Breast epithelium (tissue), 4 donors: ENCODE measurements around the gene LDHB. TPM values are rescaled to one million over a fixed set of nuclear protein-coding genes. Genes with fewer than 3 reads are reported as not detected.

Source experiments
- DNase-seq, 2 donors: peaks; one replicate each; pipeline ENCODE4 v3.0.0-alpha.2; 2019; ENCODE audit warnings: low spot score in 2 of 2
- H3K27ac ChIP-seq, 2 donors: fragments of 200-600 bp; sonication (generic) in 1 of 2; one replicate each; pipeline ENCODE4 v1.5.1; 2016 to 2019; ENCODE audit warnings: mild to moderate bottlenecking in 1 of 2
- H3K27me3 ChIP-seq, 2 donors: fragments of 200-600 bp; sonication (generic) in 1 of 2; one replicate each; pipeline versions ENCODE4 v1.5.1 to v1.6.0; 2017 to 2019; ENCODE audit warnings: control low read depth in 1 of 2, mild to moderate bottlenecking in 1 of 2
- H3K36me3 ChIP-seq: fragments of 200-600 bp; one replicate; pipeline ENCODE4 v1.5.1; 2019
- H3K4me1 ChIP-seq, 2 donors: fragments of 200-600 bp; sonication (generic); one replicate each; pipeline ENCODE4 v1.5.1; 2016 to 2019; ENCODE audit warnings: control low read depth in 1 of 2
- H3K4me3 ChIP-seq, 3 donors: fragments of 200-600 bp; sonication (generic); 1 replicate in 2 of 3; 2 replicates in 1 of 3; pipeline ENCODE4 v1.5.1; 2016 to 2019; ENCODE audit warnings: mild to moderate bottlenecking in 3 of 3, moderate library complexity in 2 of 3
- H3K9me3 ChIP-seq, 2 donors: fragments of 200-600 bp; sonication (generic) in 1 of 2; one replicate each; pipeline ENCODE4 v1.5.1; 2016 to 2019; ENCODE audit warnings: control low read depth in 1 of 2
- POLR2A ChIP-seq: fragments of 450-650 bp; IDR thresholded peaks from one replicate; pipeline ENCODE4 v1.6.1; 2016; ENCODE audit warnings: antibody characterized with exemption, mild to moderate bottlenecking, moderate library complexity
- POLR2AphosphoS5 ChIP-seq, 3 donors: sonication (generic); formaldehyde crosslinking; IDR thresholded peaks; one replicate each; pipeline ENCODE4 v1.6.1; 2017; ENCODE audit warnings: antibody characterized with exemption in 3 of 3
- intact Hi-C: fragments of 100-400 bp; cut with DNase I; formaldehyde crosslinking; loops from one replicate; pipeline ENCODE4 v1.15.1; 2023; ENCODE audit warnings: low total_unique reads
- total RNA-seq, 3 donors: library from RNA; depleted of rRNA; stranded (reverse); fragments of >200 nt; gene quantifications; one replicate each; pipeline ENCODE4 v1.1.0, GENCODE V29; 2016
- TF ChIP-seq, protein P1 (sequence below), 3 donors: fragments of 450-650 bp; IDR thresholded peaks; one replicate each; pipeline ENCODE4 v1.5.1; 2016 to 2017; ENCODE audit warnings: antibody characterized with exemption in 3 of 3, mild to moderate bottlenecking in 3 of 3, moderate library complexity in 3 of 3

The LDHB gene
- total RNA-seq, 3 donors from 2014 or later, result 235 to 1,093 (median 257) TPM

DNA sequence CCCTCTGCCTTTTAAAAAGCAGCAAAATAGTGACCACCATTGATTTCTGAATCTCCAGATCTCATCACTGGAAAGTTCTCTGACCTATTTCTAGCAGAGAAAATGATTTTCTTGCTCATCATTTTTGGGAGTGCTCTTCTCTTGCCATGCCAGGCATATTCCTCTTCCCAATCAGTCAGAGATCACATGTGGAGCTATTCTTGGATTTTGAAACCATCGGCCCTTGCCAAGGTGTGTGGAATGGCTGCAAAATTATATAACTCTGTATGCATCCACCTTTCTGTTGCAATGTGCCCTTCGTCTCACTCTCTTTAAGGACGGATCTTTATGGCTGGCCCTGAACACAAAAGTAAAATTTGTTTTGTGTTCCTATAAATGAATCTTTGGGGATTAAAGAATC lies 25.5 kb upstream of the LDHB start:
- no peak for DNase-seq
- Histone ChIP-seq H3K36me3 (no peaks in the 10 kb centered on the region), H3K27ac (no peak overlapping the region), H3K4me3 (no peak overlapping the region), H3K9me3 (no peaks in the 10 kb centered on the region), H3K4me1 (no peaks in the 10 kb centered on the region), H3K27me3 (no peaks in the 10 kb centered on the region)
- TF ChIP-seq POLR2A, result no peak
- TF ChIP-seq, protein P1, sequence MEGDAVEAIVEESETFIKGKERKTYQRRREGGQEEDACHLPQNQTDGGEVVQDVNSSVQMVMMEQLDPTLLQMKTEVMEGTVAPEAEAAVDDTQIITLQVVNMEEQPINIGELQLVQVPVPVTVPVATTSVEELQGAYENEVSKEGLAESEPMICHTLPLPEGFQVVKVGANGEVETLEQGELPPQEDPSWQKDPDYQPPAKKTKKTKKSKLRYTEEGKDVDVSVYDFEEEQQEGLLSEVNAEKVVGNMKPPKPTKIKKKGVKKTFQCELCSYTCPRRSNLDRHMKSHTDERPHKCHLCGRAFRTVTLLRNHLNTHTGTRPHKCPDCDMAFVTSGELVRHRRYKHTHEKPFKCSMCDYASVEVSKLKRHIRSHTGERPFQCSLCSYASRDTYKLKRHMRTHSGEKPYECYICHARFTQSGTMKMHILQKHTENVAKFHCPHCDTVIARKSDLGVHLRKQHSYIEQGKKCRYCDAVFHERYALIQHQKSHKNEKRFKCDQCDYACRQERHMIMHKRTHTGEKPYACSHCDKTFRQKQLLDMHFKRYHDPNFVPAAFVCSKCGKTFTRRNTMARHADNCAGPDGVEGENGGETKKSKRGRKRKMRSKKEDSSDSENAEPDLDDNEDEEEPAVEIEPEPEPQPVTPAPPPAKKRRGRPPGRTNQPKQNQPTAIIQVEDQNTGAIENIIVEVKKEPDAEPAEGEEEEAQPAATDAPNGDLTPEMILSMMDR (IDR thresholded peaks at IDR 0.05), result no peak
- TF ChIP-seq POLR2AphosphoS5 (IDR thresholded peaks at IDR 0.05), result no peak
- intact Hi-C loops, result no loop called here

DNA sequence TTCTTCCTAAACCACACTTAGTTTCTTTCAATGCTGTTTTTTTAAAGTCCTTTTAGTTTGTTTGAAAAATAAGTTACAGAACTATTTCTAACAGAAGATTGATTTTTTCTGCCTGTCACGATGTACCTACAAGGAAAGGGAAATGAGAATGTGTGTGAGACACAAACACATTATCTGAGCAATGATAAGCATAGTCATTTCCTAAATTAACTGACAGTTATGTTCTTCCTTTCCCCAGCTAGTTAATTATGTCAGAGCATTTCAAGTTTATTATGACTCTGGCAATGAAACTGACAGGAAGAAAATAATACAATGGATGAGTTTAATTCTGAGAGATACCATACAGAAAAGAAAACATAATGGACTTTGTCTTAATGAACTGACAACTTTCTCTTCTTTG lies 21.3 kb upstream of the LDHB start:
- intact Hi-C loops, result no loop called here
- H3K36me3 ChIP-seq, result no peaks in the 10 kb centered on the region
- no peak overlapping the region for H3K4me3 ChIP-seq
- DNase-seq, result no peak
- no peaks in the 10 kb centered on the region for H3K27me3 ChIP-seq
- no peak for TF ChIP-seq POLR2A
- TF ChIP-seq, protein P1 (IDR thresholded peaks at IDR 0.05), result no peak
- no peak for TF ChIP-seq POLR2AphosphoS5 (IDR thresholded peaks at IDR 0.05)
- no peak overlapping the region for H3K27ac ChIP-seq
- no peaks in the 10 kb centered on the region for H3K4me1 ChIP-seq
- H3K9me3 ChIP-seq, result no peaks in the 10 kb centered on the region

DNA sequence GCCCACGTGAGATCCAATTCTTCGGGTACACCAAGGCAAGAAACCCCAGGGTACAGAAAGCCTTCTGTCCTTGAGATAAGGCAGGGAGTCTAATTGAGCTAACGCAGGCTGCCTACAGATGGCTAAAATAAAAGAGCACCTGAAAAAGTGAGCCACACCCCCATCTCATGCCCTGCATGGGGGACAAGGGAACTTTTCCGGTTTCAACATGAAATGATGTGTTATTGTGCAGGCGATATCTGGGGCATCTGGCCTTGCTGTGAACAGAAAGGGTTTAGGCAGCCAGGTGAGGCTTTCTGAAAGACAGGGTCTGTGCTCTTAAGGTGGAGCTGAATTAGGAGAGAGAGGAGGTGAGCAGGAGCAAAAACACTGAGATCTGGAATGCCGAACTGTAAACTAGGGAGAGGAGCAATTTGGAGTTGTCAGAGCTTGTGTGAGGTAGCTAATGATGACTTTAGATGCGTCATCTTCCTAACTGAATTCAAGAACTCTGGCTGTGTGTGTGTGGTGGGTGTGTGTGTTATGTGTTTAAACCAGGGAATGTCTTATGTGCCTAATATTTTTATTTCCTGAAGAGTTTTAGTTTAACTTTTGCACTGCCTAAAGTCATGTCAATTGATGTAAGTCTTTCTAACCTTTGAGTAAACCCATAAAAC lies 20.1 kb upstream of the LDHB start:
- Histone ChIP-seq H3K36me3 (no peaks in the 10 kb centered on the region), H3K27ac (no peak overlapping the region), H3K9me3 (no peaks in the 10 kb centered on the region), H3K4me3 (no peak overlapping the region), H3K27me3 (no peaks in the 10 kb centered on the region), H3K4me1 (no peaks in the 10 kb centered on the region)
- intact Hi-C loops, result no loop called here
- TF ChIP-seq POLR2AphosphoS5 (IDR thresholded peaks at IDR 0.05) (no peak), POLR2A (no peak)
- TF ChIP-seq, protein P1 (IDR thresholded peaks at IDR 0.05), result no peak
- no peak for DNase-seq

DNA sequence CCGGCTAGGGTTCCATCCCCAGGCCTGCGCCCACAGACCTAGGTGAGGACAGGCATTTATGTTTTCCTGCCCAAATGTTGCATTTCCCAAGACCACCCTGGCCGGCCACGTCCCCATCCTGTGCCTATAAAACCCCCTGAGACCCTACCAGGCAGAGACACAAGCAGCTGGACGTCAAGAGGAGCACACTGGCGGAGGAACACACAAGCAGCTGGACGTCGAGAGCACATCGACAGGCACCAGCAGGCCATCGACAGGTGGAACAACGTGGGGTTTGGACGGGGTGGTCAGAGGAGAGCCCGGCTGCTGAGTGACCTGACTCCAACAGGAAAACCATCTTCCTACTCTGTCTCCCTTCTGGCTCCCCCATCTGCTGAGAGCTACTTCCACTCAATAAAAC lies 19.6 kb upstream of the LDHB start:
- no peaks in the 10 kb centered on the region for H3K27me3 ChIP-seq
- intact Hi-C loops, result no loop called here

DNA sequence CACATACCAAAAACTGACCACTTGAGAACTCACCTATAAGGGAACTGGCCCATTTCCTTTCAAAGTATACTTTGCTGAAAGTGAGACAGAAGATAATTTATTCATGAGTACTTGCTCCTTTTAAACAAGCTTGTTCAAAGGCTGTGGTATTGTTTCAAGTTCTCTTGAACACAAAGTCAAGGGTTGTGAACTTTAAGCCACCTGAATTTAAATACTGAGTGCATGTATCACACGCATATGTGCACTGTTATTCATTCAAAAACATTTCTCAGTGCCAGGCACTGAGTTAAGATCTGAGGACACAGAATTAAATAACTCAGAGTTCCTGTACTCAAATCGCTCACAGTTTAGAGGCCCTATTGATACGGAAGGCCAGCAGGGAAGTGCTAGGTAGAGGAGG lies 19.1 kb upstream of the LDHB start:
- no peak overlapping the region for H3K27ac ChIP-seq
- H3K36me3 ChIP-seq, result no peaks in the 10 kb centered on the region
- no peak for DNase-seq
- intact Hi-C loops, result no loop called here
- no peaks in the 10 kb centered on the region for H3K4me1 ChIP-seq
- H3K4me3 ChIP-seq, result no peak overlapping the region
- H3K27me3 ChIP-seq, result no peaks in the 10 kb centered on the region
- no peaks in the 10 kb centered on the region for H3K9me3 ChIP-seq
- TF ChIP-seq, protein P1 (IDR thresholded peaks at IDR 0.05), result no peak
- TF ChIP-seq POLR2AphosphoS5 (IDR thresholded peaks at IDR 0.05), result no peak
- no peak for TF ChIP-seq POLR2A

More for the DNA sequence above, 19.6 kb upstream of the LDHB start:
- Histone ChIP-seq H3K4me3 (no peak overlapping the region), H3K4me1 (no peaks in the 10 kb centered on the region), H3K9me3 (no peaks in the 10 kb centered on the region), H3K36me3 (no peaks in the 10 kb centered on the region), H3K27ac (no peak overlapping the region)
- TF ChIP-seq POLR2AphosphoS5 (IDR thresholded peaks at IDR 0.05), result no peak
- TF ChIP-seq, protein P1 (IDR thresholded peaks at IDR 0.05), result no peak
- no peak for TF ChIP-seq POLR2A
- no peak for DNase-seq
